Keratinocyte (primary cell): ENCODE data around the gene KLRF1. TPM values are rescaled to one million over a fixed set of nuclear protein-coding genes. Genes with fewer than 3 reads are reported as not detected.
A peak's percentile ranks its signal among the peaks of the same experiment; 100 is the strongest.

Source experiments
- DNase-seq: peaks from one replicate; pipeline ENCODE4 v3.0.0-alpha.2; 2011; ENCODE audit warnings: low read depth, missing footprints, low spot score
- FAIRE-seq: peaks from 2 replicates; lab custom pipeline; 2011; peaks lifted over from hg19 to GRCh38; lab: Jason Lieb, UNC
- H2AFZ ChIP-seq: 2 replicates; pipeline ENCODE4 v1.6.0; 2012; ENCODE audit warnings: low read length, control low read depth, inconsistent platforms; ENCODE audit not compliant: control insufficient read depth
- H3K27ac ChIP-seq: 2 replicates; pipeline ENCODE4 v1.5.1; 2011; ENCODE audit warnings: low read length; ENCODE audit not compliant: control insufficient read depth, insufficient read depth
- H3K27me3 ChIP-seq: 3 replicates; pipeline ENCODE4 v1.6.0; 2011; ENCODE audit warnings: low read length; ENCODE audit not compliant: control insufficient read depth, insufficient read depth; ENCODE audit errors: extremely low read depth
- H3K36me3 ChIP-seq, 2 experiments: 2 replicates in 1 of 2; 3 replicates in 1 of 2; pipeline ENCODE4 v1.5.1; 2011; ENCODE audit warnings: low read length in 2 of 2, mild to moderate bottlenecking in 1 of 2; ENCODE audit not compliant: control insufficient read depth in 2 of 2, insufficient read depth in 2 of 2; ENCODE audit errors: extremely low read depth in 1 of 2
- H3K4me1 ChIP-seq: 3 replicates; pipeline ENCODE4 v1.5.1; 2011; ENCODE audit warnings: low read length; ENCODE audit not compliant: control insufficient read depth, insufficient read depth; ENCODE audit errors: extremely low read depth
- H3K4me2 ChIP-seq: 3 replicates; pipeline ENCODE4 v1.6.0; 2011; ENCODE audit warnings: low read depth, low read length; ENCODE audit not compliant: control insufficient read depth, insufficient read depth; ENCODE audit errors: extremely low read depth
- H3K4me3 ChIP-seq, 3 experiments: fragments of 200-600 bp in 1 of 3; sonication (generic) in 1 of 3; 2 replicates in 2 of 3; 3 replicates in 1 of 3; pipeline ENCODE4 v1.5.1; 2011 to 2016; ENCODE audit warnings: low read length in 3 of 3, mild to moderate bottlenecking in 3 of 3, control low read depth in 2 of 3, inconsistent platforms in 1 of 3, low read depth in 1 of 3, mixed read lengths in 1 of 3, mixed run types in 1 of 3, moderate library complexity in 1 of 3; ENCODE audit not compliant: control insufficient read depth in 2 of 3, insufficient read depth in 2 of 3; ENCODE audit errors: extremely low read depth in 1 of 3
- H3K79me2 ChIP-seq: 2 replicates; pipeline ENCODE4 v1.6.0; 2012; ENCODE audit warnings: low read length; ENCODE audit not compliant: control insufficient read depth, insufficient read depth
- H3K9ac ChIP-seq: 3 replicates; pipeline ENCODE4 v1.6.0; 2011; ENCODE audit warnings: low read length; ENCODE audit not compliant: control insufficient read depth, insufficient read depth; ENCODE audit errors: extremely low read depth
- H3K9me1 ChIP-seq: 3 replicates; pipeline ENCODE4 v1.6.0; 2011; ENCODE audit warnings: low read length; ENCODE audit not compliant: control insufficient read depth, insufficient read depth; ENCODE audit errors: extremely low read depth
- H3K9me3 ChIP-seq: 2 replicates; pipeline ENCODE4 v1.5.1; 2012; ENCODE audit warnings: low read depth, low read length; ENCODE audit not compliant: control insufficient read depth
- H4K20me1 ChIP-seq: 3 replicates; pipeline ENCODE4 v1.6.0; 2011; ENCODE audit warnings: low read length; ENCODE audit not compliant: control insufficient read depth, insufficient read depth; ENCODE audit errors: extremely low read depth
- CTCF ChIP-seq, 3 experiments: IDR thresholded peaks in 1 of 3; conservative IDR thresholded peaks in 1 of 3; optimal IDR thresholded peaks in 1 of 3; 2 replicates in 2 of 3; 3 replicates in 1 of 3; pipeline versions ENCODE3 to v1.5.1; 2011; ENCODE audit warnings: low read length in 3 of 3, mild to moderate bottlenecking in 3 of 3, moderate library complexity in 2 of 3, control low read depth in 1 of 3, inconsistent platforms in 1 of 3; ENCODE audit not compliant: insufficient read depth in 2 of 3; ENCODE audit errors: extremely low read depth in 1 of 3
- EZH2 ChIP-seq: IDR thresholded peaks from one replicate; pipeline ENCODE4 v1.6.1; 2012; ENCODE audit warnings: inconsistent platforms, mild to moderate bottlenecking, low read length, moderate library complexity
- dilution Hi-C: fragments of 300-500 bp; cut with MboI; formaldehyde crosslinking; loops from one replicate; pipeline ENCODE4 v1.7.0; 2020; ENCODE audit warnings: low sequenced_read_pairs; ENCODE audit not compliant: extremely low pct_ligation_motif_present
- polyA plus RNA-seq, 5 experiments: library from polyadenylated mRNA; depleted of rRNA in 3 of 5; stranded (reverse) in 3 of 5; stranded (forward) in 1 of 5; unstranded in 1 of 5; fragments of >200 nt; gene quantifications; 1 replicate in 1 of 5; 2 replicates in 3 of 5; 3 replicates in 1 of 5; pipeline versions ENCODE4 v1.2.1 to v1.2.3, GENCODE V29; 2011 to 2012; ENCODE audit warnings: missing spikeins in 2 of 5, low read depth in 1 of 5, low replicate concordance in 1 of 5

Gene KLRF1
- polyA plus RNA-seq, 1 donor (not counting 4 experiments of a cell fraction or from before 2014, with no cell fraction given) = 0.12 TPM

DNA sequence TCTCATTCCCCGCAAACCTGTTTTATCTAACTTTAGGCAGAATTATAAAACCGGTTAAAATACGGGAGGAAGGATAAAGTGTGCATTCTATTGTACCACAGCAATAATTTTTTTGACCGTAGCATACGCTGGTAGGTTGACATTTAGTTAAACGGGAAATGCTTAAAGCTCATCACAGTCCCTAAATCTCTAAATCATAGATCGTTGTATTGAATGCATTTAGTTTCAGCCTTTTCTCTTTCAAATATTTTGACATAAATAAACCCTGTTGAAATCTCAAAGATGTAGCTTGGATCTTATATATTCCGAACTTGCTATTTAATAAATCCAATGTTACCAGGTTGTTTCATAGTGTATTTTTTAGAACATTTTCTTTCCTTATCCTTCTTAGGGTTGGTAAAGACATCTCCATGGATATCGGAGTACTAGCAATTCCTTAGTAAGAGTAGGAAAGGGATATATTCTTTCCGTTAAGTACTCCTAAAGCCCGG is 41.1 kb downstream of the KLRF1 start:
- peak overlapping the region; percentile 89 for H3K27ac ChIP-seq
- peak overlapping the region; percentile 78 for H3K9ac ChIP-seq
- H3K9me3 ChIP-seq = no peaks in the 10 kb centered on the region
- TF ChIP-seq CTCF (optimal IDR thresholded peaks at IDR 0.05 in 1 of 3, IDR thresholded peaks at IDR 0.05 in 1 of 3, conservative IDR thresholded peaks at IDR 0.05 in 1 of 3; ENCODE audit: extremely low read depth in 1 of 3, insufficient read depth in 2 of 3, low read length in 3 of 3) = no peak
- no peak for TF ChIP-seq EZH2
- H2AFZ ChIP-seq = peak overlapping the region; percentile 73
- DNase-seq (no peak), FAIRE-seq (no peak)
- peak overlapping the region; percentile 43 to 94 (median 71) for H3K4me3 ChIP-seq
- peak overlapping the region; percentile 94 for H3K4me2 ChIP-seq
- H3K4me1 ChIP-seq = peaks cover 22% of the 10 kb centered on the region
- H3K27me3 ChIP-seq = no peaks in the 10 kb centered on the region
- no peaks in the 10 kb centered on the region for H4K20me1 ChIP-seq
- H3K79me2 ChIP-seq = peaks cover 43% of the 10 kb centered on the region
- no peaks in the 10 kb centered on the region for H3K9me1 ChIP-seq
- no peaks in the 10 kb centered on the region for H3K36me3 ChIP-seq
- dilution Hi-C loops = no loop called here

DNA sequence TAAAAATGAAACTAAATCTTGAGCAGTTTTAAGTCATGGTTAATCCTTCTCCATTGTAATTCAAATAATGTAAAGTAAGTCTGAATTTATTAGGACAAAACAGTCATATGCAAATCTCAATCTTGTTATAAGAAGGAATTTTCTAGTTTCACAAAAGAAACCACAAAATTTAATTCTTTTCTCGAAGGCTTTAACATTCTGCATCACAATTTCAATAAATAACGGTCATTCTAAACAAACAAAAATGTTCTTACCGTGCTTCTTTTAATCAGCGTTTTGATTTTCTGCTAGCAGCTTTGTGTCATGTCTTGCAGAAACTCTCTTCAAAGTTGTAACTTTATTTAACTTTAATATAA is 41.6 kb downstream of the KLRF1 start:
- dilution Hi-C loops = no loop called here
- Histone ChIP-seq H2AFZ (peak overlapping the region; percentile 73), H3K4me3 (peak overlapping the region; percentile 43 to 94 (median 71)), H3K4me2 (peak overlapping the region; percentile 94), H4K20me1 (no peaks in the 10 kb centered on the region), H3K9me1 (no peaks in the 10 kb centered on the region), H3K4me1 (peaks cover 22% of the 10 kb centered on the region), H3K27ac (peak overlapping the region; percentile 89), H3K9ac (peak overlapping the region; percentile 78), H3K79me2 (peaks cover 38% of the 10 kb centered on the region), H3K27me3 (no peaks in the 10 kb centered on the region), H3K36me3 (no peaks in the 10 kb centered on the region), H3K9me3 (no peaks in the 10 kb centered on the region)
- TF ChIP-seq EZH2 (no peak), CTCF (optimal IDR thresholded peaks at IDR 0.05 in 1 of 3, IDR thresholded peaks at IDR 0.05 in 1 of 3, conservative IDR thresholded peaks at IDR 0.05 in 1 of 3; ENCODE audit: extremely low read depth in 1 of 3, insufficient read depth in 2 of 3, low read length in 3 of 3) (no peak)
- no peak for DNase-seq
- FAIRE-seq = no peak
